HepG2 (cell line): ENCODE measurements around the gene DNAJC7. TPM values are rescaled to one million over a fixed set of nuclear protein-coding genes. Genes with fewer than 3 reads are reported as not detected.

Experiments
- ATAC-seq: fragments of 200-7000 bp; cut with Tn5 transposase; 3 replicates; pipeline ENCODE4 v1.9.1; 2020; ENCODE audit warnings: mild to moderate bottlenecking, moderate library complexity
- BruUV-seq: library from RNA; stranded (reverse); fragments of 400-500 nt; replicated peaks from 2 replicates; lab custom pipeline; 2021; lab: Mats Ljungman, UMichigan
- CTCF ChIA-PET: fragments of 300-600 bp; formaldehyde crosslinking; extraction: SDS; loops from one replicate; lab custom pipeline; 2021; ENCODE audit warnings: low total read pairs, inconsistent platforms, low intra/inter-chr PET ratio; lab: Yijun Ruan, JAX
- POLR2A ChIA-PET: fragments of 350-600 bp; sonication (Branson Sonifier 250); formaldehyde crosslinking; loops from one replicate; lab custom pipeline; 2020; ENCODE audit warnings: antibody characterized with exemption, inconsistent platforms; lab: Yijun Ruan, JAX
- DNase-seq: peaks from one replicate; pipeline ENCODE4 v3.0.0-alpha.2; 2015; ENCODE audit warnings: low spot score
- FAIRE-seq: peaks from 3 replicates; lab custom pipeline; 2011; peaks lifted over from hg19 to GRCh38; lab: Jason Lieb, UNC
- H2AFZ ChIP-seq: one replicate; pipeline ENCODE4 v1.6.1; 2011; ENCODE audit warnings: low read length, inconsistent platforms
- H3K27ac ChIP-seq: fragments of 300-600 bp; 3 replicates; pipeline ENCODE4 v1.8.0; 2011; ENCODE audit warnings: mixed run types, mild to moderate bottlenecking, mixed read lengths, low read length, inconsistent platforms; ENCODE audit not compliant: insufficient read depth; ENCODE audit errors: extremely low read length
- H3K27me3 ChIP-seq, 2 experiments: fragments of 200-600 bp in 1 of 2; 2 replicates in 1 of 2; 3 replicates in 1 of 2; pipeline versions ENCODE4 v1.6.0 to v1.8.0; 2011; ENCODE audit warnings: low read length in 2 of 2, mild to moderate bottlenecking in 2 of 2, moderate library complexity in 2 of 2, inconsistent platforms in 1 of 2; ENCODE audit not compliant: insufficient read depth in 2 of 2, control insufficient read depth in 1 of 2
- H3K36me3 ChIP-seq, 2 experiments: fragments of 200-600 bp in 1 of 2; replicated peaks in 1 of 2; 2 replicates in 1 of 2; 3 replicates in 1 of 2; pipeline versions ENCODE4 v1.5.1 to v1.8.0; 2011; ENCODE audit warnings: low read length in 2 of 2, inconsistent platforms in 1 of 2; ENCODE audit not compliant: insufficient read depth in 2 of 2, control insufficient read depth in 1 of 2
- H3K4me1 ChIP-seq: 2 replicates; pipeline ENCODE4 v1.5.1; 2012; ENCODE audit warnings: low read length, inconsistent platforms; ENCODE audit not compliant: insufficient read depth
- H3K4me2 ChIP-seq: 2 replicates; pipeline ENCODE4 v1.6.0; 2011; ENCODE audit warnings: low read depth, low read length, inconsistent platforms
- H3K4me3 ChIP-seq, 3 experiments: fragments of 200-600 bp in 1 of 3; sonication (generic), shearing (Covaris generic) in 1 of 3; replicated peaks in 1 of 3; 2 replicates each; pipeline ENCODE4 v1.5.1; 2011 to 2016; ENCODE audit warnings: low read length in 3 of 3, inconsistent platforms in 2 of 3, low read depth in 2 of 3, mild to moderate bottlenecking in 2 of 3, control low read depth in 1 of 3, mixed read lengths in 1 of 3; ENCODE audit not compliant: insufficient read depth in 1 of 3
- H3K79me2 ChIP-seq: one replicate; pipeline ENCODE4 v1.6.1; 2011; ENCODE audit warnings: low read length, inconsistent platforms; ENCODE audit not compliant: insufficient read depth
- H3K9ac ChIP-seq: 2 replicates; pipeline ENCODE4 v1.6.0; 2011; ENCODE audit warnings: mild to moderate bottlenecking, low read depth, low read length, inconsistent platforms; ENCODE audit not compliant: insufficient read depth
- H3K9me3 ChIP-seq: 2 replicates; pipeline ENCODE4 v1.5.1; 2012; ENCODE audit warnings: mild to moderate bottlenecking, low read length
- H4K20me1 ChIP-seq: 2 replicates; pipeline ENCODE4 v1.6.0; 2011; ENCODE audit warnings: inconsistent platforms, mild to moderate bottlenecking, low read length, moderate library complexity; ENCODE audit not compliant: insufficient read depth
- BCL3 ChIP-seq: sonication (generic); formaldehyde crosslinking; IDR thresholded peaks from 2 replicates; pipeline ENCODE4 v1.5.1; 2020; ENCODE audit warnings: mild to moderate bottlenecking, missing genetic modification reagents, moderate library complexity
- FOXO4 ChIP-seq: sonication (generic); formaldehyde crosslinking; conservative IDR thresholded peaks from 2 replicates; pipeline ENCODE4 v1.8.1; 2023; ENCODE audit warnings: missing genetic modification reagents
- KMT2A ChIP-seq: sonication (generic); formaldehyde crosslinking; IDR thresholded peaks from 2 replicates; pipeline ENCODE4 v1.4.0; 2020; ENCODE audit warnings: missing genetic modification reagents
- MLLT10 ChIP-seq: sonication (generic); formaldehyde crosslinking; IDR thresholded peaks from 2 replicates; pipeline ENCODE4 v1.4.0; 2020; ENCODE audit warnings: missing genetic modification reagents
- NR2C2 ChIP-seq: sonication (generic); formaldehyde crosslinking; IDR thresholded peaks from 2 replicates; pipeline ENCODE4 v1.4.0; 2020; ENCODE audit warnings: missing genetic modification reagents, mild to moderate bottlenecking, moderate library complexity, borderline replicate concordance
- NR2F1 ChIP-seq, 2 experiments: fragments of 450-650 bp in 1 of 2; formaldehyde crosslinking in 1 of 2; IDR thresholded peaks; 2 replicates each; pipeline versions ENCODE4 v1.5.0 to v1.6.1; 2016 to 2020; ENCODE audit warnings: mild to moderate bottlenecking in 1 of 2, missing compliant biosample characterization in 1 of 2, missing genetic modification reagents in 1 of 2, moderate library complexity in 1 of 2
- POGK ChIP-seq: sonication (generic); formaldehyde crosslinking; conservative IDR thresholded peaks from 2 replicates; pipeline ENCODE4 v1.8.0; 2022; ENCODE audit warnings: mild to moderate bottlenecking, moderate library complexity, missing genetic modification reagents
- ZBTB49 ChIP-seq: sonication (generic); formaldehyde crosslinking; IDR thresholded peaks from 2 replicates; pipeline ENCODE4 v1.4.0; 2020; ENCODE audit warnings: missing genetic modification reagents, borderline replicate concordance
- ZFP36 ChIP-seq: fragments of 150-350 bp; IDR thresholded peaks from 2 replicates; pipeline ENCODE4 v1.6.1; 2018; ENCODE audit warnings: borderline replicate concordance, low read length, low read depth; ENCODE audit not compliant: partially characterized antibody
- ZNF143 ChIP-seq: sonication (generic); formaldehyde crosslinking; IDR thresholded peaks from 2 replicates; pipeline ENCODE4 v1.4.0; 2020; ENCODE audit warnings: missing genetic modification reagents
- ZNF30 ChIP-seq: sonication (generic); formaldehyde crosslinking; IDR thresholded peaks from 2 replicates; pipeline ENCODE4 v1.5.0; 2020; ENCODE audit warnings: mild to moderate bottlenecking, missing genetic modification reagents
- ZNF329 ChIP-seq: sonication (generic); formaldehyde crosslinking; IDR thresholded peaks from 2 replicates; pipeline ENCODE4 v1.9.0; 2021; ENCODE audit warnings: low read depth, mild to moderate bottlenecking, missing genetic modification reagents
- ZNF33B ChIP-seq: sonication (generic); formaldehyde crosslinking; IDR thresholded peaks from 2 replicates; pipeline ENCODE4 v1.5.1; 2020; ENCODE audit warnings: mild to moderate bottlenecking, missing genetic modification reagents
- ZNF703 ChIP-seq: sonication (generic); formaldehyde crosslinking; IDR thresholded peaks from 2 replicates; pipeline ENCODE4 v1.5.1; 2020; ENCODE audit warnings: missing genetic modification reagents, mild to moderate bottlenecking, moderate library complexity, borderline replicate concordance
- WGBS: methylation state at CpG from one replicate; pipeline ENCODE4 v1.1.6; 2017; ENCODE audit warnings: low lambda C conversion rate; 5-methylcytosine and 5-hydroxymethylcytosine counted together
- in situ Hi-C: cut with HindIII; loops from 2 replicates; pipeline ENCODE4 v1.10.0; 2017; ENCODE audit warnings: low pct_unique_long_range_greater_than_20kb; ENCODE audit not compliant: extremely low pct_ligation_motif_present
- intact Hi-C: fragments of 100-400 bp; cut with micrococcal nuclease; formaldehyde crosslinking; loops from one replicate; pipeline ENCODE4 v1.10.0; 2022; ENCODE audit not compliant: unreplicated experiment
- polyA plus RNA-seq, 8 experiments: library from polyadenylated mRNA; depleted of rRNA in 3 of 8; stranded (reverse) in 7 of 8; unstranded in 1 of 8; fragments of >200 nt; fragmentation: Illumina TruSeq in 4 of 8; extraction: Trizol in 4 of 8; gene quantifications; 2 replicates each; pipeline versions ENCODE4 v1.2.1 to v1.2.3, GENCODE V29; 2011 to 2016; ENCODE audit warnings: low read depth in 4 of 8, missing spikeins in 1 of 8, mixed read lengths in 1 of 8; ENCODE audit not compliant: insufficient read depth in 1 of 8
- total RNA-seq, 5 experiments: library from RNA; depleted of rRNA; stranded (reverse); fragments of >200 nt; fragmentation: Illumina TruSeq; extraction: Trizol; gene quantifications; 2 replicates each; pipeline ENCODE4 v1.2.3, GENCODE V29; 2016; ENCODE audit warnings: low read depth in 1 of 5

Gene DNAJC7
- total and polyA plus RNA-seq, 2 of the 13 experiments (the other 11 are each of a cell fraction or from before 2014, with no cell fraction given): 47.7 to 132 TPM

- FAIRE-seq (no peak), DNase-seq (no peak), ATAC-seq (peak; percentile 4)
- H4K20me1 ChIP-seq: no peaks in the 10 kb centered on the region
- H3K9ac ChIP-seq: peak overlapping the region; percentile 60
- ChIA-PET POLR2A (interaction anchor here (0.5 to 4.6 kb wide), 43 partner anchors 9 to 271 kb away, joined by 3 to 62 read pairs (median 6); partner anchors contain the start of genes ACLY, DHX58, DNAJC7 and EIF1), CTCF (interaction anchor here (1.0 to 2.0 kb wide), 3 partner anchors 29 to 221 kb away, joined by 3 to 11 read pairs (median 9); partner anchors contain the start of gene ODAD4)
- H3K79me2 ChIP-seq: no peaks in the 10 kb centered on the region
- H3K9me3 ChIP-seq: no peaks in the 10 kb centered on the region
- in situ Hi-C loops: loop anchor here (5.0 kb wide), 1 partner anchor 222 kb away; no protein-coding TSS in a partner anchor
- peaks cover 3 to 25% of the 10 kb centered on the region in 2 experiments; a peak in 4 of 5 replicates for H3K27me3 ChIP-seq
- peak overlapping the region; percentile 61 for H2AFZ ChIP-seq
- no peaks in the 10 kb centered on the region for H3K36me3 ChIP-seq
- 24% methylated on average over 2 of the region's 2 CpGs for WGBS
- H3K4me2 ChIP-seq: peak overlapping the region; percentile 97
- intact Hi-C loops: loop anchor here (1.0 to 5.0 kb wide), 5 partner anchors 29 to 221 kb away; partner anchors contain the start of genes ACLY, FKBP10, ODAD4 and P3H4
- H3K27ac ChIP-seq: peak overlapping the region; percentile 35
- H3K4me1 ChIP-seq: peaks cover 69% of the 10 kb centered on the region
- BruUV-seq: no TSS peak
- H3K4me3 ChIP-seq: peak overlapping the region; percentile 55 to 75 (median 57)
- TF ChIP-seq ZNF703 (CRISPR knock-in tag): no peak
- peak; percentile 22; the same call in 1 of the 2 replicates for TF ChIP-seq ZNF33B (CRISPR knock-in tag)
- no peak for TF ChIP-seq ZBTB49 (CRISPR knock-in tag)
- no peak for TF ChIP-seq POGK
- TF ChIP-seq MLLT10: no peak
- TF ChIP-seq NR2F1 (CRISPR knock-in tag; IDR thresholded peaks at IDR 0.05): no peak
- 0 out of 2 replicates have a peak, but pooled peaks have one; percentile 53 for TF ChIP-seq ZNF30 (CRISPR knock-in tag)
- TF ChIP-seq BCL3 (CRISPR knock-in tag): 0 out of 2 replicates have a peak, but pooled peaks have one; percentile 20
- no peak for TF ChIP-seq NR2C2 (CRISPR knock-in tag)
- no peak for TF ChIP-seq KMT2A (CRISPR knock-in tag)
- no peak for TF ChIP-seq ZNF329
- no peak for TF ChIP-seq ZNF143 (CRISPR knock-in tag)
- no peak for TF ChIP-seq ZFP36
- 0 out of 2 replicates have a peak, but pooled peaks have one; percentile 90 for TF ChIP-seq FOXO4
Measured at GRCh38 chr17:41959030-41959335, 58.3 kb downstream of the DNAJC7 start.
